IPS-NIHi7 (cell line): ENCODE measurements around the gene ZNF723.
"Not testable (repeated sequence)": the region's sequence is repeated elsewhere in the genome, so short reads cannot be mapped to it uniquely, and the experiment has no call there.

ENCODE experiments used
- DNase-seq: peaks from one replicate; pipeline ENCODE4 v3.0.0; 2012; ENCODE audit warnings: mixed read lengths; ENCODE audit errors: extremely low spot score

The ZNF723 gene

GRCh38 chr19:22832031-22832762, at the start of gene ZNF723:
Gene ZNF723 (plus strand): TSS chr19:22832291. CDS start chr19:22832380, 89 bp downstream.
- no peak for DNase-seq

- no peak for DNase-seq
Observed at GRCh38 chr19:22783651-22784410, 48.3 kb upstream of the ZNF723 start, which contains the start of gene ZNF99. Gene ZNF99 (minus strand): TSS chr19:22784151. CDS start chr19:22784016, 135 bp downstream.

- DNase-seq = not testable (repeated sequence)
Observed at GRCh38 chr19:22792863-22793262, 39.2 kb upstream of the ZNF723 start.

GRCh38 chr19:22797040-22797439, 35.1 kb upstream of the ZNF723 start:
- no peak for DNase-seq

GRCh38 chr19:22806418-22806817, 25.7 kb upstream of the ZNF723 start:
- DNase-seq = no peak

- DNase-seq = no peak
Observed at GRCh38 chr19:22807061-22807835, 24.8 kb upstream of the ZNF723 start.

- DNase-seq = no peak
Observed at GRCh38 chr19:22814124-22814523, 18.0 kb upstream of the ZNF723 start.

- no peak for DNase-seq
Observed at GRCh38 chr19:22831211-22831610, 880 bp upstream of the ZNF723 start.

GRCh38 chr19:22857713-22858320, 25.7 kb downstream of the ZNF723 start:
- DNase-seq = not testable (repeated sequence)

- peak; percentile 22 for DNase-seq
Observed at GRCh38 chr19:22882797-22883196, 50.7 kb downstream of the ZNF723 start.

- DNase-seq = no peak
Observed at GRCh38 chr19:22893855-22894270, 61.8 kb downstream of the ZNF723 start.

GRCh38 chr19:22901431-22902130, 69.5 kb downstream of the ZNF723 start:
- no peak for DNase-seq
